Ishikawa (cell line): Measurements from ENCODE around the gene LCA5L.

Experiments
- CEBPB ChIP-seq: IDR thresholded peaks from 2 replicates; pipeline ENCODE4 v1.6.1; 2012
- CREB1 ChIP-seq: IDR thresholded peaks from 2 replicates; pipeline ENCODE4 v1.6.1; 2012; ENCODE audit warnings: low read depth
- EGR1 ChIP-seq: IDR thresholded peaks from 2 replicates; pipeline ENCODE4 v1.6.1; 2012
- EP300 ChIP-seq: IDR thresholded peaks from 2 replicates; pipeline ENCODE4 v1.6.1; 2012; ENCODE audit warnings: borderline replicate concordance
- FOXM1 ChIP-seq: IDR thresholded peaks from 2 replicates; pipeline ENCODE4 v1.6.1; 2012; ENCODE audit warnings: low read depth, borderline replicate concordance
- MAX ChIP-seq: IDR thresholded peaks from 2 replicates; pipeline ENCODE4 v1.6.1; 2012
- NFIC ChIP-seq: IDR thresholded peaks from 2 replicates; pipeline ENCODE4 v1.6.1; 2012
- RAD21 ChIP-seq: IDR thresholded peaks from 2 replicates; pipeline ENCODE4 v1.6.1; 2012; ENCODE audit warnings: low read depth
- REST ChIP-seq: IDR thresholded peaks from 2 replicates; pipeline ENCODE4 v1.6.1; 2012; ENCODE audit warnings: low read depth, mild to moderate bottlenecking
- TAF1 ChIP-seq: IDR thresholded peaks from 2 replicates; pipeline ENCODE4 v1.6.1; 2012; ENCODE audit warnings: low read depth, mild to moderate bottlenecking
- TEAD4 ChIP-seq: IDR thresholded peaks from 2 replicates; pipeline ENCODE4 v1.6.1; 2012
- USF1 ChIP-seq: IDR thresholded peaks from 2 replicates; pipeline ENCODE4 v1.6.1; 2012
- YY1 ChIP-seq: IDR thresholded peaks from 2 replicates; pipeline ENCODE4 v1.6.1; 2012; ENCODE audit warnings: low read depth
- ZBTB7A ChIP-seq: IDR thresholded peaks from 2 replicates; pipeline ENCODE4 v1.6.1; 2012; ENCODE audit warnings: low read depth

DNA sequence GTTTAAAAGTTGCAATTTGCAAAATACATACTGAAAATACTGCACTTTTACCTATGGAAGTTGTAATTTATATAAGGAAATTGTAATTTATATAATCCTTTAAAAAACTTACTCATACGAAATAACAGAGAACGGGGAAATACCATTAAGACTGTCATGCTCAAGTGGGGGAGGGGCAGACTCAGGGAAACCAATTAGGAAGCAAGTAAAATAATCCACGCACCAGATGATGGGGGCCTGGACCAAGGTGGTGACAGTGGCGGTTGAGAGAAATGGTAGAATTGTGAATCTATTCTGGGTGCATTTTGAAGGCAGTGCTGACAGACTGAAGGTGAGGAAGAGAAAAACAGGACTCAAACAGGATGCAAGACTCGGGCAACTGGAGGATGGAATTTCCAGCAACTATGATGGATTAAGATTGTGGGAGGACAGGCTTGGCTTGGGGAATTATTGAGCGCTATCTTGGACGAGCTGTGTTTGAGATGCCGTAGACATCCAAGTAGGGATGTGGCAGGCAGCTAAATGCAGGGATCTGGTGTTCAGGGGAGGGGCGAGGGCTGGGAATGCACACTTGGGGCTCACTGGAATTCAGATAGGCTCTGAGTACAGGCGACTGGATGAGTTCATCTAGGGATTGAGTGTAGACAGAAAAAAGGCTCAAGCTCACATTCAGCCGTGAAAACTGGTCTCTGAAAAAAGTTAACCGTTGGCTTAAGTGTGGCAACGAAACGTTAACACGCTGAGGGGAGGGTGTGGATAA is 977 bp downstream of the LCA5L start:
- TF ChIP-seq CREB1 = no peak
- TF ChIP-seq REST = no peak
- TF ChIP-seq MAX = no peak
- TF ChIP-seq YY1 = no peak
- TF ChIP-seq TAF1 = no peak
- no peak for TF ChIP-seq CEBPB
- no peak for TF ChIP-seq EGR1
- TF ChIP-seq FOXM1 = no peak
- no peak for TF ChIP-seq NFIC
- TF ChIP-seq TEAD4 = no peak
- no peak for TF ChIP-seq RAD21
- TF ChIP-seq USF1 = no peak
- no peak for TF ChIP-seq EP300
- TF ChIP-seq ZBTB7A = no peak
